ENCODE measurements around the gene LTBP1. TPM values are rescaled to one million over a fixed set of nuclear protein-coding genes. Genes with fewer than 3 reads are reported as not detected.

LTBP1 gene
- total RNA-seq, 1 donor from 2014 or later: 327 TPM

DNA sequence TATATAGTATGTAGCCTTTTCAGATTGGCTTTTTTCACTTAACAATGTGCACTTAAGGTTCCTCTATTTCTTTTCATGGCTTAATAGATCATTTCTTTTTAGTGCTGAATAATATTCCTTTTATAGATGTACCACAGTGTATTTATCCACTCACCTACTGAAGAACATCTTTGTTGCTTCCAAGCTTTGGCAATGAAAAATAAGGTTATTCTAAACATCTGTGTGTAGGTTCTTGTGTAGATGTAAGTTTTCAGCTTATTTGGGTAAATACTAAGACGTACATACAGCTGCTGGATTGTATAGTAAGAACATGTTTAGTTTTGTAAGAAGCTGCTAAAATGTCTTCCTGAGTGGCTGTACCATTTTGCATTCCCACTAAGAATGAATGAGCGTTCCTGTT lies 461.4 kb downstream of the LTBP1 start:
- H3K36me3 Mint-ChIP-seq (ENCODE audit: low read depth, unreplicated experiment): no peaks in the 10 kb centered on the region
- H3K27me3 Mint-ChIP-seq (ENCODE audit: unreplicated experiment): peaks cover 2% of the 10 kb centered on the region
- H3K9me3 Mint-ChIP-seq (ENCODE audit: unreplicated experiment): no peaks in the 10 kb centered on the region
- H3K27ac Mint-ChIP-seq (ENCODE audit: unreplicated experiment): no peak overlapping the region
- no peak for TF ChIP-seq CTCF (IDR thresholded peaks at IDR 0.05; ENCODE audit: unreplicated experiment)
- H3K4me3 Mint-ChIP-seq (ENCODE audit: unreplicated experiment): no peak overlapping the region
- no peak for DNase-seq (ENCODE audit: low spot score)
- H3K4me1 Mint-ChIP-seq (ENCODE audit: unreplicated experiment): peaks cover 22% of the 10 kb centered on the region

GRCh38 chr2:33409417-33409955 lies 462.7 kb downstream of the LTBP1 start:
- Mint-ChIP-seq H3K27ac (ENCODE audit: unreplicated experiment) (no peak overlapping the region), H3K4me3 (ENCODE audit: unreplicated experiment) (no peak overlapping the region), H3K9me3 (ENCODE audit: unreplicated experiment) (no peaks in the 10 kb centered on the region), H3K27me3 (ENCODE audit: unreplicated experiment) (peaks cover 2% of the 10 kb centered on the region), H3K36me3 (ENCODE audit: low read depth, unreplicated experiment) (no peaks in the 10 kb centered on the region), H3K4me1 (ENCODE audit: unreplicated experiment) (peaks cover 27% of the 10 kb centered on the region)
- no peak for TF ChIP-seq CTCF (IDR thresholded peaks at IDR 0.05; ENCODE audit: unreplicated experiment)
- DNase-seq (ENCODE audit: low spot score): no peak

- no peak for TF ChIP-seq CTCF (IDR thresholded peaks at IDR 0.05; ENCODE audit: unreplicated experiment)
- Mint-ChIP-seq H3K27ac (ENCODE audit: unreplicated experiment) (no peak overlapping the region), H3K36me3 (ENCODE audit: low read depth, unreplicated experiment) (no peaks in the 10 kb centered on the region), H3K4me1 (ENCODE audit: unreplicated experiment) (peaks cover 16% of the 10 kb centered on the region), H3K4me3 (ENCODE audit: unreplicated experiment) (no peak overlapping the region), H3K27me3 (ENCODE audit: unreplicated experiment) (peaks cover 2% of the 10 kb centered on the region), H3K9me3 (ENCODE audit: unreplicated experiment) (no peaks in the 10 kb centered on the region)
- no peak for DNase-seq (ENCODE audit: low spot score)
Measured at GRCh38 chr2:33411765-33412164, 465.0 kb downstream of the LTBP1 start.

DNA sequence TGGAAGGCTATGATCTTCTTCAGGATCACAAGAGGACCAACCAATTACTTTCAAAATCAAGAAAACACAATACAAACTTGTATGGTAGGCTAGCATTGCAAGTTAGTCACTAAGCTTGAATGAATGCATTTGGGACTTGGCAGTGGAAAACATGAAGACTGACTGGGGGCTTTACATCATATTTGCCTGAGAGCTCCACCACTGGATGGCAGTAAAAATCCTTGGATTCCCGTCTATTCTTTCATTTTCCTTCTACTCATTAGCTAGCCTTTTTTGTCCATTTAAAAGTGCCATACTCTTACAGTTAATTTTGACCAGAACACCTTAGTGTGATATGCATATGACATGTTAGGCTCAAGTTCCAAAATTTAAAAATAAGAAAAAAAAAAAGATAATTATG lies 466.2 kb downstream of the LTBP1 start:
- H3K9me3 Mint-ChIP-seq (ENCODE audit: unreplicated experiment): no peaks in the 10 kb centered on the region
- H3K27ac Mint-ChIP-seq (ENCODE audit: unreplicated experiment): no peak overlapping the region
- no peak overlapping the region for H3K4me3 Mint-ChIP-seq (ENCODE audit: unreplicated experiment)
- peaks cover 24% of the 10 kb centered on the region for H3K4me1 Mint-ChIP-seq (ENCODE audit: unreplicated experiment)
- no peak for DNase-seq (ENCODE audit: low spot score)
- no peaks in the 10 kb centered on the region for H3K36me3 Mint-ChIP-seq (ENCODE audit: low read depth, unreplicated experiment)
- TF ChIP-seq CTCF (IDR thresholded peaks at IDR 0.05; ENCODE audit: unreplicated experiment): no peak
- H3K27me3 Mint-ChIP-seq (ENCODE audit: unreplicated experiment): peaks cover 2% of the 10 kb centered on the region

GRCh38 chr2:33419581-33420200 lies 472.9 kb downstream of the LTBP1 start:
- no peak for DNase-seq (ENCODE audit: low spot score)

More at GRCh38 chr2:33419581-33420200, 472.9 kb downstream of the LTBP1 start:
- peaks cover 52% of the 10 kb centered on the region for H3K4me1 Mint-ChIP-seq (ENCODE audit: unreplicated experiment)
- no peak for TF ChIP-seq CTCF (IDR thresholded peaks at IDR 0.05; ENCODE audit: unreplicated experiment)
- no peak overlapping the region for H3K4me3 Mint-ChIP-seq (ENCODE audit: unreplicated experiment)
- no peaks in the 10 kb centered on the region for H3K9me3 Mint-ChIP-seq (ENCODE audit: unreplicated experiment)
- H3K27me3 Mint-ChIP-seq (ENCODE audit: unreplicated experiment): peaks cover 9% of the 10 kb centered on the region
- no peaks in the 10 kb centered on the region for H3K36me3 Mint-ChIP-seq (ENCODE audit: low read depth, unreplicated experiment)
- H3K27ac Mint-ChIP-seq (ENCODE audit: unreplicated experiment): no peak overlapping the region
